GM12875 (cell line): ENCODE measurements around the gene NABP2.

Experiments
- H3K4me3 ChIP-seq: one replicate; pipeline ENCODE4 v1.5.1; 2011; ENCODE audit warnings: low read depth, low read length, control low read depth
- CTCF ChIP-seq: IDR thresholded peaks from 2 replicates; pipeline ENCODE4 v1.5.1; 2011; ENCODE audit warnings: low read depth, mild to moderate bottlenecking, control low read depth, inconsistent platforms, low read length, moderate library complexity, borderline replicate concordance; ENCODE audit not compliant: insufficient read depth

NABP2 gene

GRCh38 chr12:56224102-56224701 is at the start of gene NABP2:
TSS of gene NABP2 (plus strand) at chr12:56224342. CDS start at chr12:56224857, 515 bp downstream.
- peak; percentile 95 for TF ChIP-seq CTCF
- peak within 1 kb of the TSS; percentile 82 for H3K4me3 ChIP-seq

GRCh38 chr12:56178347-56178746 is 45.8 kb upstream of the NABP2 start:
- no peak for TF ChIP-seq CTCF

GRCh38 chr12:56186957-56187356 is 37.2 kb upstream of the NABP2 start:
- TF ChIP-seq CTCF: no peak
- no peak overlapping the region for H3K4me3 ChIP-seq

More at GRCh38 chr12:56178347-56178746, 45.8 kb upstream of the NABP2 start:
- no peak overlapping the region for H3K4me3 ChIP-seq

GRCh38 chr12:56188131-56188777 is 35.9 kb upstream of the NABP2 start:
- peak overlapping the region; percentile 81 for H3K4me3 ChIP-seq
- TF ChIP-seq CTCF: no peak

GRCh38 chr12:56188778-56189098 is 35.4 kb upstream of the NABP2 start:
- no peak for TF ChIP-seq CTCF
- H3K4me3 ChIP-seq: peak overlapping the region; percentile 81

- peak within 1 kb of the TSS; percentile 81 for H3K4me3 ChIP-seq
- TF ChIP-seq CTCF: peak; percentile 88
Observed at GRCh38 chr12:56189099-56189917, 34.8 kb upstream of the NABP2 start, which contains the start of gene SMARCC2. TSS of gene SMARCC2 (minus strand) at chr12:56189483. CDS start at chr12:56189461, 22 bp downstream.
